Measurements from ENCODE around the gene TEFM.
"Not testable (repeated sequence)": the region's sequence is repeated elsewhere in the genome, so short reads cannot be mapped to it uniquely, and the experiment has no call there.

Gene TEFM

GRCh38 chr17:30942308-30943079, 36.5 kb upstream of the TEFM start:
- H3K27ac ChIP-seq, result no peak overlapping the region
- TF ChIP-seq CTCF (IDR thresholded peaks at IDR 0.05), result no peak

GRCh38 chr17:30939051-30939689, 33.1 kb upstream of the TEFM start:
- Histone ChIP-seq H3K27ac (peak overlapping the region in 1 of 2 donors; percentile 22), H3K4me3 (no peak overlapping the region)
- no peak for DNase-seq (ENCODE audit: low spot score)
- TF ChIP-seq CTCF (IDR thresholded peaks at IDR 0.05), result no peak

More at GRCh38 chr17:30942308-30943079, 36.5 kb upstream of the TEFM start:
- DNase-seq (ENCODE audit: low spot score), result no peak
- no peak overlapping the region for H3K4me3 ChIP-seq

- H3K27ac ChIP-seq, result no peak overlapping the region
- no peak for TF ChIP-seq CTCF (IDR thresholded peaks at IDR 0.05)
- no peak for DNase-seq (ENCODE audit: low spot score)
- no peak overlapping the region for H3K4me3 ChIP-seq
Observed at GRCh38 chr17:30933966-30934365, 27.9 kb upstream of the TEFM start.

- not testable (repeated sequence) for H3K4me3 ChIP-seq; DNase-seq (ENCODE audit: low spot score); H3K27ac ChIP-seq
Observed at GRCh38 chr17:30931582-30931981, 25.5 kb upstream of the TEFM start.

GRCh38 chr17:30930495-30930894, 24.5 kb upstream of the TEFM start:
- no peak overlapping the region for H3K4me3 ChIP-seq
- no peak for TF ChIP-seq CTCF (IDR thresholded peaks at IDR 0.05)
- DNase-seq (ENCODE audit: low spot score), result no peak
- H3K27ac ChIP-seq, result no peak overlapping the region

- DNase-seq (ENCODE audit: low spot score); H3K4me3 ChIP-seq; H3K27ac ChIP-seq: not testable (repeated sequence)
Observed at GRCh38 chr17:30929861-30930260, 23.8 kb upstream of the TEFM start.

GRCh38 chr17:30929081-30929633, 23.1 kb upstream of the TEFM start:
- H3K4me3 ChIP-seq, result no peak overlapping the region
- no peak overlapping the region for H3K27ac ChIP-seq
- TF ChIP-seq CTCF (IDR thresholded peaks at IDR 0.05), result no peak
- no peak for DNase-seq (ENCODE audit: low spot score)

GRCh38 chr17:30928584-30928983, 22.5 kb upstream of the TEFM start:
- Histone ChIP-seq H3K4me3 (no peak overlapping the region), H3K27ac (no peak overlapping the region)
- no peak for DNase-seq (ENCODE audit: low spot score)
- TF ChIP-seq CTCF (IDR thresholded peaks at IDR 0.05), result no peak
